Activated naive CD4-positive, alpha-beta T cell treated with anti-CD3 and anti-CD28 coated beads, Interleukin-2, amount 10 ng/mL, durations not matched to agents 7 days and 5 days (primary cell): Measurements from ENCODE around the gene CHRM5.

Source experiments
- CTCF ChIA-PET: fragments of 350-600 bp; sonication (Branson Sonifier 250); formaldehyde crosslinking; loops from one replicate; lab custom pipeline; 2021; ENCODE audit warnings: antibody characterized with exemption; lab: Charles Lee
- DNase-seq: peaks from one replicate; pipeline ENCODE4 v3.0.0-alpha.2; 2020
- H3K27ac Mint-ChIP-seq: one replicate; pipeline ENCODE4 v1.8.0; 2021; ENCODE audit warnings: mild to moderate bottlenecking, moderate library complexity, mixed read lengths
- H3K27me3 Mint-ChIP-seq: one replicate; pipeline ENCODE4 v1.8.0; 2021; ENCODE audit warnings: mild to moderate bottlenecking, mixed read lengths
- H3K36me3 Mint-ChIP-seq: one replicate; pipeline ENCODE4 v1.8.0; 2021; ENCODE audit warnings: mixed read lengths
- H3K4me1 Mint-ChIP-seq: one replicate; pipeline ENCODE4 v1.8.0; 2021; ENCODE audit warnings: mixed read lengths
- H3K4me3 Mint-ChIP-seq: one replicate; pipeline ENCODE4 v1.8.0; 2021; ENCODE audit warnings: mild to moderate bottlenecking, moderate library complexity, mixed read lengths
- H3K9me3 Mint-ChIP-seq: one replicate; pipeline ENCODE4 v1.8.0; 2021; ENCODE audit warnings: mixed read lengths

CHRM5 gene, protein sequence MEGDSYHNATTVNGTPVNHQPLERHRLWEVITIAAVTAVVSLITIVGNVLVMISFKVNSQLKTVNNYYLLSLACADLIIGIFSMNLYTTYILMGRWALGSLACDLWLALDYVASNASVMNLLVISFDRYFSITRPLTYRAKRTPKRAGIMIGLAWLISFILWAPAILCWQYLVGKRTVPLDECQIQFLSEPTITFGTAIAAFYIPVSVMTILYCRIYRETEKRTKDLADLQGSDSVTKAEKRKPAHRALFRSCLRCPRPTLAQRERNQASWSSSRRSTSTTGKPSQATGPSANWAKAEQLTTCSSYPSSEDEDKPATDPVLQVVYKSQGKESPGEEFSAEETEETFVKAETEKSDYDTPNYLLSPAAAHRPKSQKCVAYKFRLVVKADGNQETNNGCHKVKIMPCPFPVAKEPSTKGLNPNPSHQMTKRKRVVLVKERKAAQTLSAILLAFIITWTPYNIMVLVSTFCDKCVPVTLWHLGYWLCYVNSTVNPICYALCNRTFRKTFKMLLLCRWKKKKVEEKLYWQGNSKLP

DNA sequence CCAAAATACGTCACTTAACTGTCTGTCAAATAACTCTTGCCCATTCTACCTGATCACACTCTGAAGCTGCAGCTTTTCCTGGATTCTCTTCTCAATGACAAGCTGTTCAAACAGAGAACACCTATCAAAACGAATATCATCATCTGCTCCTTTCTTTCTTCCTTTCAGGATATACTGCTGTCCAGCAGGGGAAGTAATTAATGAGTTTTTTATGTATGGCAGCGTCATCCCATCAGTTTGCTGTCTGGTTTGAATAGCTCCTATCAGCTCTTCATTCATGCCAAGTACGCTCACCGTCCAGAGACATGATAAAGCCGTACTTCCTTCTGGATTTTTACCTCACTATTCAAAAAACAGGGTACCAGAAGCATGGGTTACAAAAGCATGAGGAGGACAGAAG is at the start of gene CHRM5:
Gene CHRM5, plus strand, starts transcription at position 274 of the 400 bp plus-strand sequence. CDS start 94,221 bp downstream, outside the sequence.
- no peak within 1 kb of the TSS for H3K4me3 Mint-ChIP-seq

DNA sequence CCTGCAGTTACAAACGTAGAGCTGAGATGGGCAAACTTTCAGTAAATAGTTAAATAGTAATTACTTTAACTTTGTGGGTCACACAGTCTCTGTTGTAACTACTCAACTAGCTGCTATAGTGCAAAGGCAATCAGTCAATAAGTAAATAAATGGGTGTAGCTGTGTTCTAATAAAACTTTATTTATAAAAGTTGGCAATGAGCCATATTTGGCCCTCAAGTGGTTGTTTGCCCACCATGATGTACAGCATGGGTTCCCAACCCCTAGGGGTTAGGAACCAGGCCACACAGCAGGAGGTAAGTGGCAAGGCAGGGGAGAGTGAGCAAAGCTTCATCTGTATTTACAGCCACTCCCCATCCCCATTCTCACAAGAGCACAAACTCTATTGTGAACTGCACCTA is 44.9 kb upstream of the CHRM5 start:
- no peak overlapping the region for H3K4me3 Mint-ChIP-seq
- no peaks in the 10 kb centered on the region for H3K4me1 Mint-ChIP-seq
- no peaks in the 10 kb centered on the region for H3K27me3 Mint-ChIP-seq
- CTCF ChIA-PET: no interaction called here
- H3K9me3 Mint-ChIP-seq: no peaks in the 10 kb centered on the region
- H3K36me3 Mint-ChIP-seq: no peaks in the 10 kb centered on the region
- no peak overlapping the region for H3K27ac Mint-ChIP-seq
- DNase-seq: no peak

More for the DNA sequence above, at the start of gene CHRM5:
- CTCF ChIA-PET: interaction anchor here (1.7 kb wide), 1 partner anchor 230 kb away, joined by 4 read pairs; no protein-coding TSS in a partner anchor
- Mint-ChIP-seq H3K27me3 (no peaks in the 10 kb centered on the region), H3K36me3 (no peaks in the 10 kb centered on the region), H3K9me3 (no peaks in the 10 kb centered on the region), H3K27ac (no peak within 1 kb of the TSS), H3K4me1 (no peaks in the 10 kb centered on the region)
- DNase-seq: no peak

DNA sequence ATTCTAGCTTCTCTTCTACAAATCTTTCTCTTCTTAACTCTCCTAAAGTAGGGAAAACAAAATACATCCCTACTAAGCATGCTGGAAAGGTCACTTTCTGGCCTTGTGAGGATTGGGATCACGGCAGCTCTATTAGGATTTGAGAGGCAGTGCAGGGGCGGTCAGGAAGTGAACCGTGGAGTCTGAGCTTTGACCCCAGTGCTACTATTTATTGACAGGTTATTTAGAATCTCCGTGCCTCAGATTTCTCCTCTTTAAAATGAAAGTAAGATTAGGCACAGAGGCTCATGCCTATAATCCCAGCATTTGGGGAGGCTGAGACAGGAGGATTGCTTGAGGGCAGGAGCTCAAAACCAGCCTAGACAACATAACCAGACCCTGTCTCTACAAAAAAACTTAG is 42.0 kb upstream of the CHRM5 start:
- no peaks in the 10 kb centered on the region for H3K36me3 Mint-ChIP-seq
- H3K9me3 Mint-ChIP-seq: no peaks in the 10 kb centered on the region
- no peak for DNase-seq
- H3K27ac Mint-ChIP-seq: no peak overlapping the region
- H3K27me3 Mint-ChIP-seq: no peaks in the 10 kb centered on the region
- CTCF ChIA-PET: no interaction called here
- H3K4me3 Mint-ChIP-seq: no peak overlapping the region
- no peaks in the 10 kb centered on the region for H3K4me1 Mint-ChIP-seq

DNA sequence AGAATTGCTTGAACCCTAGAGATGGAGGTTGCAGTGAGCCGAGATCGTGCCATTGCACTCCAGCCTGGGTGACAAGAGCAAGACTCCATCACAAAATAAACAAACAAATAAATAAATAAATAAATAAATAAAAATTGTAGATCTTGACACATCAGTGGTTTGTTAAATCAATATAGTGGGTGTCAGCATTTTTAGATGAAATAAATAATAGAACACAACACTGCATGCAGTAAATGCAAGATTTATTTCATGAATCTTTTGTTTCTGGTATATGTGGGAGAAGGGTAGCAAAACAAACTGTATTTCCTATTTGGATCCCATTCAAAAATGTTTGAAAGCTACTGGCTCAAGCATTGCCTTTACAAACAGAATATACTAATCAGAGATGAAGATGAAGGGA is 35.6 kb upstream of the CHRM5 start:
- DNase-seq: no peak
- H3K4me1 Mint-ChIP-seq: no peaks in the 10 kb centered on the region
- no peaks in the 10 kb centered on the region for H3K9me3 Mint-ChIP-seq
- H3K27ac Mint-ChIP-seq: no peak overlapping the region
- CTCF ChIA-PET: no interaction called here
- H3K36me3 Mint-ChIP-seq: no peaks in the 10 kb centered on the region
- no peak overlapping the region for H3K4me3 Mint-ChIP-seq
- no peaks in the 10 kb centered on the region for H3K27me3 Mint-ChIP-seq

DNA sequence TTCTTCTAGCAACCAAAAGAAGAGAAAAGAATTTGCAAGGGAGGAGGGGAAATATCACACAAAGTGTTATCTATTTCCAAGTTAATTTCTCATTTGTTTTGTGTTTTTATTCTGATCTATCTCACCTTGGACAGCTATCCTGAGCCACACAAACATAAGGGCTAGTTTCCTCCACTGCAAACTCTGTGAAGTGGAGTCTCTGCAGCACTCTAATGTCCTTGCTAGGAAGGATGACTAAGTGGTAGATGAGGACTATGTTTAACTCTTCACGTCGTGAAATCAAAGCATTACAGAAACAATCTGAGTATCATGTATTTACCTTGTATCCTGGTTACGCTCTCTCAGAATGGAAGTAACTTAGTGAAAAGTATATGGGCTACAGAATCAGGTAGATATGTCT is 33.9 kb upstream of the CHRM5 start:
- CTCF ChIA-PET: no interaction called here
- Mint-ChIP-seq H3K36me3 (no peaks in the 10 kb centered on the region), H3K27ac (no peak overlapping the region), H3K4me1 (no peaks in the 10 kb centered on the region), H3K9me3 (no peaks in the 10 kb centered on the region), H3K27me3 (no peaks in the 10 kb centered on the region), H3K4me3 (no peak overlapping the region)
- DNase-seq: no peak

DNA sequence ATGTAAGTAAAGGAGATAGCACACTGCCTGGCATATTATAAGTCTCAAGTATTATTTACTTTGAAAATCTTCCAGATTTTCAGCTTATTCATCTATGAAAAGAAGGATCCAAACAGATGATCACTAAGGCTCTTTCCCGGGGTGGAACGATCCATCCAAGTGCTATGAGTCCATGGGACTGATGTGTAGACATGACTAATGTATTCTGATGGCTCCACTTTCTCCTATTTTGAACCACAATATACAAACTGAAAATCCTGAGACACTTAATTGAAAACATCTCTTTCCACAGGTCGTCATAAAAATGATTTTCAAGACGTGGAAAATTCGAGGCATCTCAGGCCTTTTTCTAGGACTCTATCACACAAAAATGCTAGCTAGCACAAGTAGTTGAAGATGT is 33.4 kb upstream of the CHRM5 start:
- Mint-ChIP-seq H3K27ac (no peak overlapping the region), H3K4me1 (no peaks in the 10 kb centered on the region), H3K27me3 (no peaks in the 10 kb centered on the region), H3K9me3 (no peaks in the 10 kb centered on the region), H3K4me3 (no peak overlapping the region), H3K36me3 (no peaks in the 10 kb centered on the region)
- no peak for DNase-seq
- CTCF ChIA-PET: no interaction called here

DNA sequence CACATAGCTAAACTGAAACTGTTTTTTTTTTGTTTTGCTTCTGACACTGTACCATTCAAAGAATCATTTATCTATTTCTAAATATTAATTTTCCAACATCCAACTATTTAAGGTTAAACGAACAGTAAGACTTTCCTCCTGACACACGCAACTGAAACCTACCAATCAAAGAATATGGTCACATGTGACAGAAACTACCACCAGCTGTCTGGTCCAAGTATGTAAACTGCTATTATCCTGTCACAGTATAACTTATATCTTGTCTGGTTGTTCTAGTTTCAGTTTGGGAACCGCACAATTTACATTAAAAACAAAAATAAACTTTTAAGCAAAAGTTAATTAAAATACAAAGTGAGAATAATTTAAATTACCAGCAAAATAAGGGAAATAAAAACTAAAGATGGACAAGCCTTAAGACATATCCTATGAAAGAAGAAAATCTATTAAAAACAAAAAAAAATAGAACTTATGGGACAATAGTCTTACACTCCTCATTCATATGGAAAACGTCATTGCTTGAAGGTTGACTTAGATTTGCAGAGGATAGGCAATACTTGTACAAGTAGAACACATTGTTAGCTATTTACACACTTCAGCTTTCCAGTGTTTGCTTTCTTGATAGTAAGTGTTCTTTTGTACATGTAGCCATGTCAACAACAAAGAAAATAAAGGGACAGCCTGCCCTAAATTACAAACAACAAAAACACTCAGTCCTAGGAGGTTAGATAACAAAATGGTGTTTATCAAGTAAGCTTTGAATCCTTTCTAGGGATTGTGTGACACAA is 26.8 kb upstream of the CHRM5 start:
- Mint-ChIP-seq H3K9me3 (no peaks in the 10 kb centered on the region), H3K36me3 (no peaks in the 10 kb centered on the region), H3K27me3 (no peaks in the 10 kb centered on the region), H3K4me1 (no peaks in the 10 kb centered on the region), H3K27ac (no peak overlapping the region), H3K4me3 (no peak overlapping the region)
- CTCF ChIA-PET: no interaction called here
- no peak for DNase-seq

DNA sequence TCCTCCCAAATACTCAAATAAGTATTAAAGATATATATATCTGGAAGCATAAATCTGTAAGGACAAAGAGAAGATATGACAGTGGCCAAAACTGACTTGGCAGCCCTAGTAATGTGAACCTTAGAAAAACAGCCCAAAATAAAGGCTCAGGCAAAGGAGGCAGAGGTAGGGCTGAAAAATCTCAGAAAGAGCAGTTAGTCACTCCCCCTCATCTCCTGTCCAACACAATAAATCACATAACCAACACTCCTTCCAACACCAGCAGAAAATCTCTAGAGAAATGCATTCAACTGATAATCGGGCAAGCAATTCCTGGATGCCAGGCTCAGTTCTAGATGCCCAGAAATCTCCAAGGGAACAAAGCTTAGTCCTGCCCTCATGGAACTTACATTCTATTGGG is 22.1 kb upstream of the CHRM5 start:
- no peaks in the 10 kb centered on the region for H3K27me3 Mint-ChIP-seq
- H3K4me3 Mint-ChIP-seq: no peak overlapping the region
- H3K36me3 Mint-ChIP-seq: no peaks in the 10 kb centered on the region
- H3K27ac Mint-ChIP-seq: no peak overlapping the region
- DNase-seq: no peak
- H3K9me3 Mint-ChIP-seq: no peaks in the 10 kb centered on the region
- CTCF ChIA-PET: no interaction called here
- no peaks in the 10 kb centered on the region for H3K4me1 Mint-ChIP-seq

DNA sequence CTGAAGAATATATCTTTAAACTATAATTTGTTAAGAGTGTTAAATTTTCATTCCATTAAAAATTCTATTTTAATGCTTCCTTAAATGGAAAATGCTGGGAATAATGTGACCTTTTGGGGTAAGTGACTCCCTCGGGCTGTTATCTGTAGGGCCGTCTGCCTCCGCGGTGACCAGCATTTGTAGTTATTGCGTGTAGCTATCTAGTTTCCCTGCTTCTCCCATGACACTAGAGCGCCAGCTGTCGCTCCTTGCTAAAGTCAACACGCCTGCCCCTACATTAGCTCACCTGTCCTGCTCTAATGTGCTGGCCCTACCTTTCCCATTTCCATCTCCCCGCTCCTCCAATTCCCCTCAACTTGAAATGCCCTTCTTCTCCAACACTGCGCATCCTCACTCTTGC is 12.4 kb upstream of the CHRM5 start:
- Mint-ChIP-seq H3K9me3 (no peaks in the 10 kb centered on the region), H3K4me3 (no peak overlapping the region), H3K36me3 (no peaks in the 10 kb centered on the region), H3K27ac (no peak overlapping the region), H3K4me1 (no peaks in the 10 kb centered on the region), H3K27me3 (no peaks in the 10 kb centered on the region)
- CTCF ChIA-PET: no interaction called here
- no peak for DNase-seq

DNA sequence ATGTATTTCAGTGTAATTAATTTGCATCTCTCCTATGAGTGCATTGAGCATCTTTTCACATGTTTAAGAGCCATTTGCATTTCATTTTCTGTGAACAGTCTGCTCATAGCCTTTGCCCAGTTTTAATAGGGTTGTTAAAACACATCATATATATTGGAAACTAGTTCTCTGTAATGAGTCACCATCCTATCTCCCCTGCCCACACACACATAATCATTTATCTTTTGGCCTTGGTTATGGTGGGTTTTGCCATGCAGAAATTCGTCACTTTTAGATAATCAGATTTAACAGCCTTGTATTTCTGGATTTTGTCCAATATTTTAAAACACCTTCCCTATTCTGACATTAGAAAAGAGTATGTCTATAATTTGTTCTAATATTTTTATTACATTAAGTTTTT is 11.9 kb upstream of the CHRM5 start:
- DNase-seq: no peak
- Mint-ChIP-seq H3K27me3 (no peaks in the 10 kb centered on the region), H3K36me3 (no peaks in the 10 kb centered on the region), H3K4me1 (no peaks in the 10 kb centered on the region), H3K4me3 (no peak overlapping the region), H3K9me3 (no peaks in the 10 kb centered on the region), H3K27ac (no peak overlapping the region)
- CTCF ChIA-PET: no interaction called here

DNA sequence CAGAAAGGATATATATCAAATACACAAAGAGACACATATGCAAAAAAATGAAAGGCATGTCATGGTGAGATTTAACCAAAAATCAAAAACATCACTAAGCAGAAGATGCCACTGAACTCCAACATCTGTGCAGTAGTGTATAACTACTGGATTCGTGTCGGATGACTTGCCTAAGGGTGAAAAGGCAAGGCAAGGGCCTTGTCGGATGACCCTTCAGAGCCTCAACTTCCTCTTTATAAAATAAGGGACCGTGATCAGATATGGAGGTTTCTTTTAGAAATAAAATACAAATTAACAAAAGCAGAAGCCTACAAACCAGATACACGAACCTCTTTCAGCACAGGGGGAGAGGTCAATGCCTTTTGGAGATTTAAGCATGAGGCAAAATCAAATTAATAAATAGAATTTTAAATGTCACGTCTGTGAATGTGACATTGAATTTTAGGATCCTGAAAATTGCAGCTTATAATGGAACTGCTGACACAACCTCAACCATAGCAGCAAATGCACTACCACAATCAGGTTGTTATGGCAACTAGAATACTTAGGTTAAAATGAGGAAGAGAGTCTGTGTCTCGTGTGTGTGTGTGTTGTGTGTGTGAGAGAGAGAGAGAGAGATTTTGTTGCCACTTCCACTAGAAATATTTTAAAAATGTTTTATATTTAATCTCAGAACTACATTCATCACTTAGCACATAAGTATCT is 8.3 kb upstream of the CHRM5 start:
- Mint-ChIP-seq H3K36me3 (no peaks in the 10 kb centered on the region), H3K9me3 (no peaks in the 10 kb centered on the region), H3K4me3 (no peak overlapping the region), H3K4me1 (no peaks in the 10 kb centered on the region), H3K27me3 (no peaks in the 10 kb centered on the region), H3K27ac (no peak overlapping the region)
- no peak for DNase-seq
- CTCF ChIA-PET: interaction anchor here (1.5 kb wide), 1 partner anchor 225 kb away, joined by 3 read pairs; no protein-coding TSS in a partner anchor

DNA sequence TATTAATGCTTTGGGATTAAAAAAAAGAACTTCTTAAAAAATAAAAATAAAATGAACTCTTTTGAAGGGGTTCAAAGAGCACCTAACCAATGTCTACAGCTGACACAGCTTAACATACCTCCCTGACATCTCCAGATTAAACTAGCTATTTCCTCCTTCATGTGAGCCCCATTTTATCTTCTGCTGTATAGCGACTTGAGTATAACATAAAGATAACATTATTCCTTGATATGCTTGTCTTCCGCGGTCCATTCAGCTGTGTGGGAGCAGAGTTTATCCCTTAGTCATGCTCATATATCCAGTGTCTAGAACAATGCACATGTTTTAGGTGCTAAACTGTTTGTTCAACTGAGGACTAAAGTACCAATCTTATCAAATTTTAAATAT is 7.8 kb upstream of the CHRM5 start:
- no peaks in the 10 kb centered on the region for H3K4me1 Mint-ChIP-seq
- H3K4me3 Mint-ChIP-seq: no peak overlapping the region
- no peaks in the 10 kb centered on the region for H3K36me3 Mint-ChIP-seq
- no peak overlapping the region for H3K27ac Mint-ChIP-seq
- CTCF ChIA-PET: interaction anchor here (1.5 kb wide), 1 partner anchor 225 kb away, joined by 3 read pairs; no protein-coding TSS in a partner anchor
- H3K9me3 Mint-ChIP-seq: no peaks in the 10 kb centered on the region
- no peak for DNase-seq
- no peaks in the 10 kb centered on the region for H3K27me3 Mint-ChIP-seq

DNA sequence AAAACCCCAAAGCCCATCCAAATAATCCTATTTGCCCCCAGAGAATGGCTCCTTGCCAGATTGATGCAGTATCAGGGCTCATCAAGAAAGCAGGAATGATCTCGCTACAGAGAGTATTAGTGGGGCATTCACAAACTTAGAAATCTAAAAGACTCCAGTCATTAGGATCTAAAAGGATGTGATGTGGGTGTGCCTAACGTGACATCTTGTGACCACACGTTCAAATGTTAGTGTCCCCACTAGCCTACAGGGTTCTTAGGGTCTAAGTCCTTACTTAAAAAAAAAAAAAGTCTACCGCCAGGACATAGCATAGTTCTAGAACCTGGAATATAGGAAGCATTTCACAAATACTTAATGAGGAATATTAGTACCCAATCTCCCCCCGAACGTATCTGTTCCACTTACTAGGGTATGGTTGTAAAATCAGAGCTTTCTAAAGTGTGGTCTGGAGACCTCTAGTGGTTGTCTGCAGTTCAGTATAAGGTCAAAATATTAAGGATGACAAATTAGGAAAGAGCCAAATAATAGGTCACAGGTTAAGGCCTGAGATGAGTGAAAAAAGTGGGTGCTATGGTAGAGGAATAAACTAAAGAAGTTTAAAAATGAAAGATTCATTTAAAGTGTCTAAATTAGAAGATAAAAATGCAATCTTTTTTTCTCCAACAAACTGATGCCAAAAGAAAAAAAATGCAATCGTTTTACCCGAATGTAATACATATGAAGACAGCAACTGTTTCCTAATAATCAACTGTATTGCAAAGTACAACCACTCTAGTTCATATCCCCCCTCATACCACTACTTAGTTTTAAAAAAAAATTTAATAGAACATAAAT is 4.2 kb upstream of the CHRM5 start:
- H3K27ac Mint-ChIP-seq: no peak overlapping the region
- no peaks in the 10 kb centered on the region for H3K4me1 Mint-ChIP-seq
- no peaks in the 10 kb centered on the region for H3K27me3 Mint-ChIP-seq
- DNase-seq: no peak
- no peaks in the 10 kb centered on the region for H3K9me3 Mint-ChIP-seq
- CTCF ChIA-PET: interaction anchor here (1.3 to 2.7 kb wide), 4 partner anchors 9 to 229 kb away, joined by 3 to 9 read pairs (median 4); no protein-coding TSS in a partner anchor
- H3K36me3 Mint-ChIP-seq: no peaks in the 10 kb centered on the region
- no peak overlapping the region for H3K4me3 Mint-ChIP-seq
